GM21526 (cell line): ENCODE measurements around the gene NFATC3.

Experiments used
- ATAC-seq: cut with Tn5 transposase; IDR thresholded peaks from one replicate; pipeline ENCODE4 v1.9.1; 2021; ENCODE audit warnings: moderate library complexity; ENCODE audit not compliant: unreplicated experiment, low FRiP score

NFATC3 gene

GRCh38 chr16:68227850-68228553, 142.8 kb downstream of the NFATC3 start:
- ATAC-seq = no peak

- no peak for ATAC-seq
Measured at GRCh38 chr16:68228652-68229051, 143.5 kb downstream of the NFATC3 start.

GRCh38 chr16:68229431-68230175, 144.4 kb downstream of the NFATC3 start:
- no peak for ATAC-seq

- ATAC-seq = no peak
Measured at GRCh38 chr16:68230176-68230571, 145.0 kb downstream of the NFATC3 start.

GRCh38 chr16:68230956-68231355, 145.8 kb downstream of the NFATC3 start:
- ATAC-seq = no peak

GRCh38 chr16:68231384-68232136, 146.4 kb downstream of the NFATC3 start:
- ATAC-seq = no peak

GRCh38 chr16:68232335-68232734, 147.2 kb downstream of the NFATC3 start:
- ATAC-seq = no peak

- no peak for ATAC-seq
Measured at GRCh38 chr16:68233085-68233834, 148.1 kb downstream of the NFATC3 start.

- no peak for ATAC-seq
Measured at GRCh38 chr16:68233835-68234187, 148.6 kb downstream of the NFATC3 start.

- ATAC-seq = no peak
Measured at GRCh38 chr16:68234188-68235107, 149.3 kb downstream of the NFATC3 start.

- no peak for ATAC-seq
Measured at GRCh38 chr16:68235108-68235886, 150.1 kb downstream of the NFATC3 start.

- no peak for ATAC-seq
Measured at GRCh38 chr16:68235887-68236136, 150.6 kb downstream of the NFATC3 start, which contains the start of gene ESRP2. TSS of gene ESRP2 (minus strand) at chr16:68236127. CDS start at chr16:68236045, 82 bp downstream.

- no peak for ATAC-seq
Measured at GRCh38 chr16:68236137-68236825, 151.1 kb downstream of the NFATC3 start.

- ATAC-seq = no peak
Measured at GRCh38 chr16:68236826-68237242, 151.7 kb downstream of the NFATC3 start.

- ATAC-seq = peak; percentile 71
Measured at GRCh38 chr16:68237243-68238028, 152.3 kb downstream of the NFATC3 start.

- no peak for ATAC-seq
Measured at GRCh38 chr16:68238029-68238345, 152.8 kb downstream of the NFATC3 start.

- no peak for ATAC-seq
Measured at GRCh38 chr16:68242085-68242484, 156.9 kb downstream of the NFATC3 start.
